Kidney (tissue), 14 donors: ENCODE results near the gene ZNF681. TPM values are rescaled to one million over a fixed set of nuclear protein-coding genes. Genes with fewer than 3 reads are reported as not detected.

Experiments
- DNase-seq, 5 donors: peaks; one replicate each; pipeline ENCODE4 v3.0.0-alpha.2; 2013 to 2020
- FAIRE-seq: peaks from 2 replicates; lab custom pipeline; 2012; peaks lifted over from hg19 to GRCh38; lab: Jason Lieb, UNC
- H3K27ac ChIP-seq, 2 donors: one replicate each; pipeline ENCODE4 v1.7.0; 2013; ENCODE audit warnings: low read depth in 2 of 2, low read length in 2 of 2, inconsistent platforms in 1 of 2
- H3K27me3 ChIP-seq: one replicate; pipeline ENCODE4 v1.7.1; 2013; ENCODE audit warnings: low read length, inconsistent platforms; ENCODE audit not compliant: control insufficient read depth, insufficient read depth
- H3K36me3 ChIP-seq, 3 donors: one replicate each; pipeline versions ENCODE4 v1.7.0 to v1.7.1; 2013; ENCODE audit warnings: low read length in 3 of 3, control low read depth in 1 of 3, inconsistent platforms in 1 of 3; ENCODE audit not compliant: insufficient read depth in 3 of 3, control insufficient read depth in 2 of 3
- H3K4me1 ChIP-seq, 3 donors: one replicate each; pipeline versions ENCODE4 v1.7.0 to v1.7.1; 2013; ENCODE audit warnings: low read length in 3 of 3, inconsistent platforms in 1 of 3, low read depth in 1 of 3; ENCODE audit not compliant: control insufficient read depth in 2 of 3, insufficient read depth in 2 of 3
- H3K4me3 ChIP-seq, 3 donors: one replicate each; pipeline versions ENCODE4 v1.7.0 to v1.8.1; 2013; ENCODE audit warnings: low read length in 3 of 3, control low read depth in 1 of 3, inconsistent platforms in 1 of 3
- H3K9ac ChIP-seq, 3 donors: one replicate each; pipeline versions ENCODE4 v1.7.0 to v1.7.1; 2013; ENCODE audit warnings: low read length in 3 of 3, control low read depth in 1 of 3, inconsistent platforms in 1 of 3
- H3K9me3 ChIP-seq, 3 donors: one replicate each; pipeline versions ENCODE4 v1.7.0 to v1.7.1; 2013; ENCODE audit warnings: low read length in 3 of 3, control low read depth in 1 of 3, inconsistent platforms in 1 of 3; ENCODE audit not compliant: control insufficient read depth in 2 of 3, insufficient read depth in 1 of 3
- intact Hi-C: fragments of 100-400 bp; cut with DNase I; formaldehyde crosslinking; loops from one replicate; pipeline ENCODE4 v1.11.1; 2022
- polyA plus RNA-seq: library from polyadenylated mRNA; stranded (reverse); fragments of 350-450 nt; fragmentation: Illumina TruSeq; extraction: RNeasy Lipid Tissue Mini Kit (QIAGEN cat#74804); gene quantifications from one replicate; pipeline ENCODE4 v1.2.3, GENCODE V29; 2014; ENCODE audit warnings: low read depth, low replicate concordance; ENCODE audit not compliant: insufficient read depth
- total RNA-seq: library from RNA; stranded (reverse); fragmentation: NEBNext Ultra II Directional; extraction: Animal tissue kit (Norgen Biotek cat#: 25700); gene quantifications from one replicate; pipeline ENCODE4 v1.2.1, GENCODE V29; 2021
- TF ChIP-seq, protein P1 (sequence below): IDR thresholded peaks from 3 replicates; pipeline ENCODE4 v1.5.1; 2012; ENCODE audit warnings: mild to moderate bottlenecking, moderate library complexity, borderline replicate concordance; ENCODE audit not compliant: insufficient read depth; ENCODE audit errors: extremely low read depth
- donor health status: control.
- donor health status: control.
- donor health status: control.
- donor health status: control.
- donor health status: control.
- donor health status: DM: yes; HTN: yes; CAD: no.
- donor health status: Normal renal cell carcinoma (clear cell type).

ZNF681 gene
- total and polyA plus RNA-seq, 2 donors from 2014 or later = 0.30 to 3.1 TPM

DNA sequence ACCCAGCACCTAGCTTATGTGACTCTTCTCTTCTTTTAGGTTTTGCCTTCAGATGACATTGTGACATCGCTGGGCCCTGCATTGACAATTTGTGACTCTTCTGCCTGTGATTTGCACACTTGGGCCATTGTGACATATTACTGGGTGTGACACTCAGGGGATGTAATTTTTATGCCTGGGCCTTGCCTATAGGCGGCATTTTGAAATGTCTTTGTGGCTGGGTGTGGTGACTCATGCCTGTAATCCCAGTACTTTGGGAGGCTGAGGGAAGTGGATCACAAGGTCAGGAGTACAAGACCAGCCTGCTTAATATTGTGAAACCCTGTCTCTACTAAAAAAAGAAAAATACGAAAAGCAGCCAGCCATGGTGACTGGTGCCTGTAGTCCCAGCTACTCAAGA is 28.4 kb upstream of the ZNF681 start:
- TF ChIP-seq, protein P1, sequence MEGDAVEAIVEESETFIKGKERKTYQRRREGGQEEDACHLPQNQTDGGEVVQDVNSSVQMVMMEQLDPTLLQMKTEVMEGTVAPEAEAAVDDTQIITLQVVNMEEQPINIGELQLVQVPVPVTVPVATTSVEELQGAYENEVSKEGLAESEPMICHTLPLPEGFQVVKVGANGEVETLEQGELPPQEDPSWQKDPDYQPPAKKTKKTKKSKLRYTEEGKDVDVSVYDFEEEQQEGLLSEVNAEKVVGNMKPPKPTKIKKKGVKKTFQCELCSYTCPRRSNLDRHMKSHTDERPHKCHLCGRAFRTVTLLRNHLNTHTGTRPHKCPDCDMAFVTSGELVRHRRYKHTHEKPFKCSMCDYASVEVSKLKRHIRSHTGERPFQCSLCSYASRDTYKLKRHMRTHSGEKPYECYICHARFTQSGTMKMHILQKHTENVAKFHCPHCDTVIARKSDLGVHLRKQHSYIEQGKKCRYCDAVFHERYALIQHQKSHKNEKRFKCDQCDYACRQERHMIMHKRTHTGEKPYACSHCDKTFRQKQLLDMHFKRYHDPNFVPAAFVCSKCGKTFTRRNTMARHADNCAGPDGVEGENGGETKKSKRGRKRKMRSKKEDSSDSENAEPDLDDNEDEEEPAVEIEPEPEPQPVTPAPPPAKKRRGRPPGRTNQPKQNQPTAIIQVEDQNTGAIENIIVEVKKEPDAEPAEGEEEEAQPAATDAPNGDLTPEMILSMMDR = no peak
- Histone ChIP-seq H3K4me3 (no peak overlapping the region), H3K9ac (no peak overlapping the region), H3K27ac (no peak overlapping the region), H3K27me3 (no peaks in the 10 kb centered on the region), H3K36me3 (peaks cover 0 to 12% (median 0%) of the 10 kb centered on the region in 3 donors), H3K4me1 (no peaks in the 10 kb centered on the region), H3K9me3 (no peaks in the 10 kb centered on the region)
- DNase-seq = no peak
- intact Hi-C loops = no loop called here
- FAIRE-seq = no peak

DNA sequence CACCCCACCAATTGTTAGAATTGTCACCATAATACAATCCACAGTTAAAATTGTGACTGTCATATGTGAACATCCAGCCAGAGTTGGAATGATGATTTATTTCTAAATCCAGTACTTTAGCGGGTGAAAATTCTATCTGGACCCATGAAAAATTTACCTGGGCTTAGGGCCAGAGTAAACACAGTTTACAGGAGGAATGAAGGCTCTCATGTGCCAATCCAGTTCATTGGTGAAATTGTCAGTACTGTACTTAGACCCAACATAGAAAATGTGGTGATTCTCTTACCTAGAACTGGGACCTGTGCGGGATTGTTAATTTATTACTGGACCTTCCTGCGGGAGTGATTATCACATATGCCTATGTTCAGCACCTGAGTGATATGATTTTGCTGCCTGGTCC is 27.3 kb upstream of the ZNF681 start:
- H3K36me3 ChIP-seq = peaks cover 0 to 12% (median 2%) of the 10 kb centered on the region in 3 donors
- intact Hi-C loops = no loop called here
- no peak for DNase-seq
- no peak overlapping the region for H3K27ac ChIP-seq
- FAIRE-seq = no peak
- H3K27me3 ChIP-seq = no peaks in the 10 kb centered on the region
- no peak overlapping the region for H3K9ac ChIP-seq
- H3K4me1 ChIP-seq = no peaks in the 10 kb centered on the region
- H3K9me3 ChIP-seq = no peaks in the 10 kb centered on the region
- TF ChIP-seq, protein P1 = no peak
- no peak overlapping the region for H3K4me3 ChIP-seq

DNA sequence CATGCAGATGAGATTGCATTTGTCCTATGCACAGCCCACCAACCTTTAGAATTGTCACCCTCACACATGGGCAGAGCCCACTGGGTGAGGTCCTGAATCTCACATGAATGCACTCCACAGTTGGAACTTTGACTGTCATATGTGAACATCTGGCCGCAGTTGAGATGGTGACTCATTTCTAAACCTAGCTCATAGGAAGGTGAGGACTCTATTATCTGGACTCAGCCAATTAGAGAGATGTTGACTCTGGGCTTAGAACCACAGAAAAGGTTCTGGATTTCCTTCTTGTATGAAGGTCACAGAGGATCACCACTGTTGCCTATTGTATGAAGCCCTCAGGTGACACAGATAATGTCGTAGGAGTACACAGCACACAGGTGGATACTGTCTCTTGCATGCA is 25.6 kb upstream of the ZNF681 start:
- Histone ChIP-seq H3K4me3 (no peak overlapping the region), H3K9ac (no peak overlapping the region), H3K27ac (no peak overlapping the region), H3K27me3 (no peaks in the 10 kb centered on the region), H3K36me3 (peaks cover 0 to 12% (median 5%) of the 10 kb centered on the region in 3 donors), H3K9me3 (no peaks in the 10 kb centered on the region), H3K4me1 (no peaks in the 10 kb centered on the region)
- no peak for FAIRE-seq
- DNase-seq = no peak
- TF ChIP-seq, protein P1 = no peak
- intact Hi-C loops = no loop called here

DNA sequence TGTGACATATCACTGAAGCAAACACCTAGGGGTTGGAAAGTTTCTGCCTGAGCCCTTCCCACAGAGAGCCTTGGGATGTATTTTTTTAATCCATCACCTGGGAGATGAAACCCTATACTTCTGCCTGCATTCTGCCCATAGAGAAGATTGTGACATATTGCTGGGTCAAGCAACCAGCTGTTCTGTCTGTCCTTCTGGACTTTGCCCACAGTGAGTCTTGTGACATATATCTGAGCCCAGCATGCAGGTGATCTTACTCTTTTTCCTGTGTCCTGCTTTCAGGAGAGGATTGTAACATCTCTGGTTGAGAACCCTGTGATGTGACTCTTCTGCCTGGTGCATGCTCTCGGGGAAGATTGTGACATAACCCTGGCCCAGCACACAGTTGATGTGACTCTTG is 24.9 kb upstream of the ZNF681 start:
- no peak overlapping the region for H3K9ac ChIP-seq
- FAIRE-seq (no peak), DNase-seq (no peak)
- H3K9me3 ChIP-seq = no peaks in the 10 kb centered on the region
- intact Hi-C loops = no loop called here
- H3K27me3 ChIP-seq = no peaks in the 10 kb centered on the region
- H3K36me3 ChIP-seq = peaks cover 0 to 11% (median 5%) of the 10 kb centered on the region in 3 donors
- no peak overlapping the region for H3K4me3 ChIP-seq
- H3K4me1 ChIP-seq = no peaks in the 10 kb centered on the region
- H3K27ac ChIP-seq = no peak overlapping the region
- TF ChIP-seq, protein P1 = no peak
